Keratinocyte (primary cell): ENCODE results near the gene ITPK1. TPM values are rescaled to one million over a fixed set of nuclear protein-coding genes. Genes with fewer than 3 reads are reported as not detected.

ENCODE experiments used
- DNase-seq: peaks from one replicate; pipeline ENCODE4 v3.0.0-alpha.2; 2011; ENCODE audit warnings: low read depth, missing footprints, low spot score
- FAIRE-seq: peaks from 2 replicates; lab custom pipeline; 2011; peaks lifted over from hg19 to GRCh38; lab: Jason Lieb, UNC
- H2AFZ ChIP-seq: 2 replicates; pipeline ENCODE4 v1.6.0; 2012; ENCODE audit warnings: low read length, control low read depth, inconsistent platforms; ENCODE audit not compliant: control insufficient read depth
- H3K27ac ChIP-seq: 2 replicates; pipeline ENCODE4 v1.5.1; 2011; ENCODE audit warnings: low read length; ENCODE audit not compliant: control insufficient read depth, insufficient read depth
- H3K27me3 ChIP-seq: 3 replicates; pipeline ENCODE4 v1.6.0; 2011; ENCODE audit warnings: low read length; ENCODE audit not compliant: control insufficient read depth, insufficient read depth; ENCODE audit errors: extremely low read depth
- H3K36me3 ChIP-seq, 2 experiments: 2 replicates in 1 of 2; 3 replicates in 1 of 2; pipeline ENCODE4 v1.5.1; 2011; ENCODE audit warnings: low read length in 2 of 2, mild to moderate bottlenecking in 1 of 2; ENCODE audit not compliant: control insufficient read depth in 2 of 2, insufficient read depth in 2 of 2; ENCODE audit errors: extremely low read depth in 1 of 2
- H3K4me1 ChIP-seq: 3 replicates; pipeline ENCODE4 v1.5.1; 2011; ENCODE audit warnings: low read length; ENCODE audit not compliant: control insufficient read depth, insufficient read depth; ENCODE audit errors: extremely low read depth
- H3K4me2 ChIP-seq: 3 replicates; pipeline ENCODE4 v1.6.0; 2011; ENCODE audit warnings: low read depth, low read length; ENCODE audit not compliant: control insufficient read depth, insufficient read depth; ENCODE audit errors: extremely low read depth
- H3K4me3 ChIP-seq, 3 experiments: fragments of 200-600 bp in 1 of 3; sonication (generic) in 1 of 3; 2 replicates in 2 of 3; 3 replicates in 1 of 3; pipeline ENCODE4 v1.5.1; 2011 to 2016; ENCODE audit warnings: low read length in 3 of 3, mild to moderate bottlenecking in 3 of 3, control low read depth in 2 of 3, inconsistent platforms in 1 of 3, low read depth in 1 of 3, mixed read lengths in 1 of 3, mixed run types in 1 of 3, moderate library complexity in 1 of 3; ENCODE audit not compliant: control insufficient read depth in 2 of 3, insufficient read depth in 2 of 3; ENCODE audit errors: extremely low read depth in 1 of 3
- H3K79me2 ChIP-seq: 2 replicates; pipeline ENCODE4 v1.6.0; 2012; ENCODE audit warnings: low read length; ENCODE audit not compliant: control insufficient read depth, insufficient read depth
- H3K9ac ChIP-seq: 3 replicates; pipeline ENCODE4 v1.6.0; 2011; ENCODE audit warnings: low read length; ENCODE audit not compliant: control insufficient read depth, insufficient read depth; ENCODE audit errors: extremely low read depth
- H3K9me1 ChIP-seq: 3 replicates; pipeline ENCODE4 v1.6.0; 2011; ENCODE audit warnings: low read length; ENCODE audit not compliant: control insufficient read depth, insufficient read depth; ENCODE audit errors: extremely low read depth
- H3K9me3 ChIP-seq: 2 replicates; pipeline ENCODE4 v1.5.1; 2012; ENCODE audit warnings: low read depth, low read length; ENCODE audit not compliant: control insufficient read depth
- H4K20me1 ChIP-seq: 3 replicates; pipeline ENCODE4 v1.6.0; 2011; ENCODE audit warnings: low read length; ENCODE audit not compliant: control insufficient read depth, insufficient read depth; ENCODE audit errors: extremely low read depth
- EZH2 ChIP-seq: IDR thresholded peaks from one replicate; pipeline ENCODE4 v1.6.1; 2012; ENCODE audit warnings: inconsistent platforms, mild to moderate bottlenecking, low read length, moderate library complexity
- dilution Hi-C: fragments of 300-500 bp; cut with MboI; formaldehyde crosslinking; loops from one replicate; pipeline ENCODE4 v1.7.0; 2020; ENCODE audit warnings: low sequenced_read_pairs; ENCODE audit not compliant: extremely low pct_ligation_motif_present
- polyA plus RNA-seq, 5 experiments: library from polyadenylated mRNA; depleted of rRNA in 3 of 5; stranded (reverse) in 3 of 5; stranded (forward) in 1 of 5; unstranded in 1 of 5; fragments of >200 nt; gene quantifications; 1 replicate in 1 of 5; 2 replicates in 3 of 5; 3 replicates in 1 of 5; pipeline versions ENCODE4 v1.2.1 to v1.2.3, GENCODE V29; 2011 to 2012; ENCODE audit warnings: missing spikeins in 2 of 5, low read depth in 1 of 5, low replicate concordance in 1 of 5
- TF ChIP-seq, protein P1 (sequence below), 3 experiments: IDR thresholded peaks in 1 of 3; conservative IDR thresholded peaks in 1 of 3; optimal IDR thresholded peaks in 1 of 3; 2 replicates in 2 of 3; 3 replicates in 1 of 3; pipeline versions ENCODE3 to v1.5.1; 2011; ENCODE audit warnings: low read length in 3 of 3, mild to moderate bottlenecking in 3 of 3, moderate library complexity in 2 of 3, control low read depth in 1 of 3, inconsistent platforms in 1 of 3; ENCODE audit not compliant: insufficient read depth in 2 of 3; ENCODE audit errors: extremely low read depth in 1 of 3

Gene ITPK1
- polyA plus RNA-seq, 1 donor (not counting 4 experiments of a cell fraction or from before 2014, with no cell fraction given), result 67.8 TPM

DNA sequence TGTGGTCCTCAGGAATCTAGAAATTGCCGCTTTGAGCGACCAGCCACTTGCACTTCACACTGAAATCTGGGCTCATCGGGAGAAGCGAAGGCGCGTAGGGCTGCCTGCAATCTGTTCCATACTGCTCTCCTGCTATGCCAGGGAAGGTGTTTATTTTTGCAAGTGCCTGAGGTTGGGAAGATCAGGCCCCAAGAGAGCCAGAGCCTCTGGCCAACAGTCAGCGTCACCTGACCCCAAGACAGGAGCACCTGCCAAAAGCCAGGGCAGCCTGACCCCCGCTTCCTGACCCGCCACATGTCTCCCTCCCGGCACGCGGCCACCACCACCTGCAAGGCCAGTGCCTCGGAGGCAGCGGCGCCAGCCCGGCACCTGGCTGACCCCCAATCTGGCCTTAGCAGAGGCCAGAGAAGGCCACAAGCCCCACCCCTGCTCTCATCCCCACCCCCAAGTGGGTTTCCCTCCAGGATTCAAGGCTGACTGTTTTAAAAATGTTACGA lies 98.4 kb downstream of the ITPK1 start:
- Histone ChIP-seq H2AFZ (no peak overlapping the region), H3K79me2 (peaks cover 6% of the 10 kb centered on the region), H3K27ac (no peak overlapping the region), H3K36me3 (peaks cover 12 to 13% of the 10 kb centered on the region in 2 experiments), H3K9ac (no peak overlapping the region), H3K9me1 (peaks cover 3% of the 10 kb centered on the region), H4K20me1 (no peaks in the 10 kb centered on the region), H3K9me3 (no peaks in the 10 kb centered on the region), H3K4me2 (no peak overlapping the region), H3K4me1 (peaks cover 8% of the 10 kb centered on the region), H3K4me3 (no peak overlapping the region), H3K27me3 (no peaks in the 10 kb centered on the region)
- TF ChIP-seq, protein P1, sequence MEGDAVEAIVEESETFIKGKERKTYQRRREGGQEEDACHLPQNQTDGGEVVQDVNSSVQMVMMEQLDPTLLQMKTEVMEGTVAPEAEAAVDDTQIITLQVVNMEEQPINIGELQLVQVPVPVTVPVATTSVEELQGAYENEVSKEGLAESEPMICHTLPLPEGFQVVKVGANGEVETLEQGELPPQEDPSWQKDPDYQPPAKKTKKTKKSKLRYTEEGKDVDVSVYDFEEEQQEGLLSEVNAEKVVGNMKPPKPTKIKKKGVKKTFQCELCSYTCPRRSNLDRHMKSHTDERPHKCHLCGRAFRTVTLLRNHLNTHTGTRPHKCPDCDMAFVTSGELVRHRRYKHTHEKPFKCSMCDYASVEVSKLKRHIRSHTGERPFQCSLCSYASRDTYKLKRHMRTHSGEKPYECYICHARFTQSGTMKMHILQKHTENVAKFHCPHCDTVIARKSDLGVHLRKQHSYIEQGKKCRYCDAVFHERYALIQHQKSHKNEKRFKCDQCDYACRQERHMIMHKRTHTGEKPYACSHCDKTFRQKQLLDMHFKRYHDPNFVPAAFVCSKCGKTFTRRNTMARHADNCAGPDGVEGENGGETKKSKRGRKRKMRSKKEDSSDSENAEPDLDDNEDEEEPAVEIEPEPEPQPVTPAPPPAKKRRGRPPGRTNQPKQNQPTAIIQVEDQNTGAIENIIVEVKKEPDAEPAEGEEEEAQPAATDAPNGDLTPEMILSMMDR (optimal IDR thresholded peaks at IDR 0.05 in 1 of 3, IDR thresholded peaks at IDR 0.05 in 1 of 3, conservative IDR thresholded peaks at IDR 0.05 in 1 of 3; ENCODE audit: extremely low read depth in 1 of 3, insufficient read depth in 2 of 3, low read length in 3 of 3), result no peak
- TF ChIP-seq EZH2, result no peak
- FAIRE-seq (no peak), DNase-seq (no peak)
- dilution Hi-C loops, result no loop called here

DNA sequence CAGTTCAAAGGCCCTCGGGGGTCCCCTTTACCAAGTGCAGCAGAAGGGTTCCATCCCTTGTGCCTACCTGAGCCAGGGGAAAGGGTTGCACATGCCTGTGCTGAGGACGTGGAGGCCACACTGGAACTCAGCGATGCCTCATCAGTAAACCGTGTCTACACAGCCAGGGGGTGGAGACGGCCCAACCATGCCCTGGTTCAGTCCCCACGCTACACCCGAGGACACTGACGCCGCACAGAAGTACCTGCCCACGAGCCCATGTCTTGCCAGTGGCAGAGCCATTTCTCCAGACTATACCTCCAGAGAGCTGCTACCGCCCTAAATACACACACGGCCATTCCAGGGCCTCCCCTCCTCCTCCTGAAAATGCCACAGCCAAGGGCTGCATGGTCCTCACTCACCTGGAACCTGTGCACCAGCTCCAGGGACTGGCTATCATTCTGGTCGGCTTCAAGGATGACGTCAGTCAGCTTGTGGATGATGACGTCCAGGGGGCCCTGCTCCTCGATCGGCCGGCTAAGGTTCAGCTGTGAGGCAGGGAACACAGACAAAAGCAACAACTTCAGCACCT lies 99.4 kb downstream of the ITPK1 start:
- Histone ChIP-seq H3K9me3 (no peaks in the 10 kb centered on the region), H2AFZ (no peak overlapping the region), H4K20me1 (no peaks in the 10 kb centered on the region), H3K4me2 (no peak overlapping the region), H3K27ac (no peak overlapping the region), H3K9ac (no peak overlapping the region), H3K4me1 (peaks cover 8% of the 10 kb centered on the region), H3K79me2 (peaks cover 6% of the 10 kb centered on the region), H3K9me1 (peaks cover 4% of the 10 kb centered on the region), H3K4me3 (no peak overlapping the region), H3K36me3 (peaks cover 9 to 11% of the 10 kb centered on the region in 2 experiments), H3K27me3 (no peaks in the 10 kb centered on the region)
- dilution Hi-C loops, result no loop called here
- DNase-seq, result no peak
- TF ChIP-seq, protein P1 (optimal IDR thresholded peaks at IDR 0.05 in 1 of 3, IDR thresholded peaks at IDR 0.05 in 1 of 3, conservative IDR thresholded peaks at IDR 0.05 in 1 of 3; ENCODE audit: extremely low read depth in 1 of 3, insufficient read depth in 2 of 3, low read length in 3 of 3), result no peak
- TF ChIP-seq EZH2, result no peak
- no peak for FAIRE-seq
